GM21786 (cell line): ENCODE measurements around the gene SLC22A13.
"Not testable (repeated sequence)": the region's sequence is repeated elsewhere in the genome, so short reads cannot be mapped to it uniquely, and the experiment has no call there.

Source experiments
- ATAC-seq: cut with Tn5 transposase; IDR thresholded peaks from one replicate; pipeline ENCODE4 v1.9.1; 2021; ENCODE audit not compliant: unreplicated experiment

Gene SLC22A13

GRCh38 chr3:38297537-38297936 is 31.9 kb downstream of the SLC22A13 start:
- no peak for ATAC-seq

DNA sequence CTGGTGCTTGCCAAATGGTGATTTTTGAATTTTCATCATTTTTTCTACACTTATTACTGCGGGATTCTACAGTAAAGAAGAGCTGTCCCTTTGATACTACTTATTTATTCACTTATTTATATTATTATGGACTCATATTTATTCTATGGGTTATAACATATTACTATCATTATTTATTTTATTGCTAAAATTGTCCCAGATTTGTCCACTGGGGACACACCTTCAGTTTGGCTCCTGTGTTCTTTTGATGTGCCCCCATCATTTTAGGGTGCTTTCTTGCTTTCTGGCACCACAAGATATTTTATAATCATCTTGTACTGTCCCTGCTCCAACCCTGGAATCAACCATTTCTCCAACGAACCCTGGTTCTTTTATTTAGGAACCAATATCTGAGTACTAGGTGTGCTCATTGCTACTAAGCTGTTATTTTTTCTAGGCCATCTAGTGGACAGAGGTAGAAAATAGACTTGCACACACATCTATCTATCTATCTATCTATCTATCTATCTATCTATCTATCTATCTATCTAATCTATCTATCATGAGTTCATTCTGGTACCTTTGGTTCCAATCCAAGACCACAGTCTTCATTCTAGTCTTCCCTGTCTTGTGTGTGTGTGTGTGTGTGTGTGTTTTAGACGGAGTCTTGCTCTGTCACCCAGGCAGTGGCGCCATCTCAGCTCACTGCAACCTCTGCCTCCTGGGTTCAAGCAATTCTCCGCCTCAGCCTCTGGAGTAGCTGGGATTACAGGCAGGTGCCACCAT is 32.5 kb downstream of the SLC22A13 start:
- ATAC-seq, result no peak

- ATAC-seq, result no peak
Observed at GRCh38 chr3:38306941-38307340, 41.3 kb downstream of the SLC22A13 start.

- no peak for ATAC-seq
Observed at GRCh38 chr3:38307599-38307998, 42.0 kb downstream of the SLC22A13 start.

DNA sequence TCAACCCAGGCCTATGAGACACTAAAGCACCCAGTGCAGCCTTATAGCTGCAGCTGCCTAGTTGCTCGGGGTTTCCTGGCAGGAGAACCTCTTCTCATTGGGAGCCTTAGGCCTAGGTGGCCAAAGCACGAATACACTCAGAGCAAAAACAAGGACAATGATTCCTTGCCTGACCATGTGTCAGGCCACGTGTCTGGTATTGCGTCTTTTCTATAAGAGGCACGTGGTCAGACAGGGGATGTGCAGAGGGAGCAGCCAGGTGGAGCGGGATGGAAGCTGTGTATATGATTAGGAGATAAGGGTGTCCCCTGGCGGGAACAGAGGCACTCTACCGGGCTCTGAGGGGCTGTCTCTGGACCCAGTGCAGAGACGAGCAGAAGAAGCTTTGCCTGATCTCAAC is 42.8 kb downstream of the SLC22A13 start:
- no peak for ATAC-seq

DNA sequence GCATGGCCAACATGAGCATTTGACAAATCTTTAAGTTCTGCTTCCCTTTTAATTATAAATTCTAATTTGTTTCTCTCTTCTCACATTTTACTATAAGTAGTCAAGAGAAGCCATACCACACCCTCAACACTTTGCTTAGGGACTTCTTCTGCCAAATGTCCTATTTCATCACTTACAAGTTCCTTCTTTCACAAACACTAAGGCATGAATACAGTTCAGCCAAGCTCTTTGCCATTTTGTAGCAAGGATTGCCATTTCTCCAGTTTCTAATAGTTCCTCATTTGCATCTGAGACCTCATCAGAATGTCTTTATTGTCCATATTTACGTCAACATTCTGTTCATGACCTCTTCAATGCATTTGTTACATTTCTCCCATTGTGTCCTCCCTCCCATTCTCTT is 45.9 kb downstream of the SLC22A13 start:
- ATAC-seq, result no peak

DNA sequence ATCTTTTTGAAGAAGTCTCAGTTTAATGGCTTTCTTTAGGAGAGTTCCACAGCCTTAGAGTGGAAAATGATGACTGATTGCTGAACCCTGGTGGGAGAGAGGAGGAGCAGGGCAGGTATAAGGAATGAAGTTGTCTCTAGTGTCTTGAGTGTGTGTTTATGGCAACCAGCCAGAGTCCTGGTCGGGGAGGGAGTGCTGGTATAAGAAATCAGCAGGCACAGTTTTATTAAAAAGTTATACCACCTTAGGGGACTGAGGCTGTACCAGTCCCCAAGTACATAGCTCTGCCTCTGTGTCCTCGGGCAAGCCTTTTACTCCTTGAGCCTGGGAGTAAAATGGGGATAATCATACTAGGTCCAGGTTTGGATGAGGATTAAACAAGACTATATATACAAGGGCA is 46.3 kb downstream of the SLC22A13 start:
- no peak for ATAC-seq

GRCh38 chr3:38312356-38312755 is 46.7 kb downstream of the SLC22A13 start:
- ATAC-seq, result no peak

DNA sequence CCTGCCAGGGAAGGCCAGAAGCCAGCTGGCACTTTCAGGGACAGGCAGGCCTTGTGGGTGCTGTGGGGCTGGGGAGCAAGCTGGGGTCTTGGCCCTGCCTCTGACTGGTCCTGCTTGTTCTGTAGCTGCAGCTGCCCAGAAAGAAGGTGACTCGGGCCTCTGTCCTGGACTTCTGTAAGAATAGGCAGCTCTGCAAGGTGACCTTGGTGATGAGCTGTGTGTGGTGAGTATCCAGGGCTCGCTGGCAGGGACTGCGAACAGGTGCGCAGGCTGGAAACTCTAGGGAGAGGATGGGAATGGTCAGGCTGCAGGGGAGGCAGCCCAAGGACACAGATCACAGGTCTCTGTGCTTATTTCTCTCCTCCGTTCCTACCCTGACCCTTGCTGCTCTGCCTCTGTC is 47.7 kb downstream of the SLC22A13 start:
- ATAC-seq, result no peak

GRCh38 chr3:38313695-38314094 is 48.1 kb downstream of the SLC22A13 start:
- ATAC-seq, result no peak

DNA sequence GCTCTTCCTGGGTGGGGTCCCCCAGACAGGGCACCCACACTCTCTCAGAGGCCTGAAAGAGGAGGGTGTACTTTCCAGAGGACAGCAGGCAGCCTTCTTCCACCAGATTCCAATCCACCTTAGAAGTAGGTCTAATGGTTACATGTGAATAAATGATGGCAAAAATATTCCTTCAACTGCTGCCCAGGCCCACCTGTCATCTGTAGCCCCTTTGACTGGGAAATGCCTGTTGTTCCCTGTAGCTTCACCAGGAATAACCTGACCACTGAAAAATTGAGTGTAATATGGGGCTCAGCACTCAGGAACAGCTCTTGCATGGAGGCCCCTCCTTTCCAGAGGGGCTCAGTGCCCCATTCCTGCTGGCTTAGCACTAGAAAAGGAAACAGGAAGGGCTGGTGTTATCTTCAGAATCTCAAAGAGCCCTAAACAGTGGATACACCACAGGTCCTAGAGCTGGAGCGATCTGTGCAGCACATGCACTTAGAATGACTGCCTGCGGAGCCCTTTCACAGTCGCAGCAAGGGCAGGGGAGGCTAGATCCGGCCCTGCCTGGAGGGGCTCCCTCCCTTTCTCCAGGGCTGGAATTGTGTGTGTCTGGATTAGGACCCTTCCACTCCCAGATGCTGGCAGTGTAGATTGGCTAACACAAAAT is 48.6 kb downstream of the SLC22A13 start:
- no peak for ATAC-seq

DNA sequence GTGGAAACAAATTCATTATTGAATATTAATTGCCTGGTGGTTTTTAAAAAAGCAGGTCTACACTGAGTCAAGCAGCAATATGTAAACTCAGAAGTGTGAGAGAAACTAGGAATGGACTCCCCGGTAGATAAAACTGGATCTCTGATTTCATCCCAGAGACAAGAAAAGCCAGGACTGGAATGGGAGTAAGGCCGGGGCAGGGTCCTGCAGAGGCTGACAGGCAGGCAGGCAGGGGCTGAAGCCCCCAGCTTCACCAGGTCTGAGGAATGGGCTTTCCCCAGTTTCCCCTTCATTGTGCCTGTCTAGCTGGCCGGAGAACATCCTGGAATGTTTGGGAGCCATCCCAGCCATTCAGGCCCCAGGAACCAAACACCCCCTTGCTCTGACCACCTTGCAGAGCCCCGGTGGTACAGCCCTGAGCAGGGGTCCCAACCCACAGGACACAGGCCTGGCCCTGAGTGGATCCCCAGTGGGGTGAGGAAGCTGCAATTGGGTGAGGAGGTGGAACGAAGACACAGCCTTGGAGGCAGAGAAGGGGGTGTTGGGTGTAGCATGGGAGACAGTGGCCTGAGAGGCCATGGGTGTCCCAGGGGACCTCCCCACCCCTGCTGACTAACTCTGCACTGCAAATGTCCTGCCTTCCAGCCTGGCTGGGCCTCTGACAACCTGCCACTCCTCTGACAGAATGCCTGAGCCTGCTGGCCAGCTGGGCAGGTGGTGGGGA is 49.3 kb downstream of the SLC22A13 start:
- no peak for ATAC-seq

- no peak for ATAC-seq
Observed at GRCh38 chr3:38315488-38316230, 50.0 kb downstream of the SLC22A13 start.

- ATAC-seq, result no peak
Observed at GRCh38 chr3:38316356-38317191, 51.0 kb downstream of the SLC22A13 start.

- ATAC-seq, result no peak
Observed at GRCh38 chr3:38317192-38317759, 51.7 kb downstream of the SLC22A13 start.

- no peak for ATAC-seq
Observed at GRCh38 chr3:38318766-38319671, 53.4 kb downstream of the SLC22A13 start.

- not testable (repeated sequence) for ATAC-seq
Observed at GRCh38 chr3:38320638-38321037, 55.0 kb downstream of the SLC22A13 start.

DNA sequence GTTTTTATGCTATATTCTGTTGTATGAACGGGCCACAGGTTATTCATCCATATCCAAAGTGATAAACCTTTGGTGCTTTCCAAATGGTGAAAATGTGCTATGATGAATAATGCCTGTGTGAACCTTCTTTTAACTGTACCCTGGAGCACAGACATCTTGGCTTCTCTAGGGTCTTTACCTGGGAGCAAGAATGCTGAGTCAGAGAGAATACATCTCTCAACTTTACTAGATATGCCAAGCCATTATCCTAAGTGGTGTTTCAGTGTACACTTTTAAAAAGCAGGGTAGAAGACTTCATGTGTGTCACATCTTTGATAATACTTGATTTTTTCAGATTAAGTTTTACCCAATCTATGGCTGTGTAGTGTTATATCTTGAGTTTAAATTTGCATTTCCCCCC is 57.4 kb downstream of the SLC22A13 start:
- ATAC-seq, result no peak

DNA sequence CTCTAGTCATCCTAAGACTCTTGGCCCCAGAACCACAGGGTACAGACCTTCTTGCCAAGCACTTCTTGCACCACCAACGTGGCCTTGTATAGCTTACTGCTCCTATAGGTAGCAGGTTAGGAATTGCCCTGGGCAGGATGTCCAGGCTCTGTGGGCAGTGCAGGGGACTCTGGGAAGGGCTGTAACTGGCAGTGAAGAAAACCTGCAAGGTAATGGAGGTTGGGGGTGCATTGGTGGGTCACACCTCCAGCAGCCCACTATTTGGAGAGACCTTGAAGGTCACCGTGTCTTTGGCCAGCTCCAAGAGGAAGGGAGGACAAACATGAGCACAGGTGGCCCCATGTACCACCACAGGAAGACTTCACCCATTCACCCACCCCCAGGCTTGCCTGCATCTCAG is 59.6 kb downstream of the SLC22A13 start:
- no peak for ATAC-seq
